Panc1 (cell line): ENCODE data around the gene EXT2.

Experiments
- CTCF ChIP-seq: fragments of 450-650 bp; IDR thresholded peaks from 2 replicates; pipeline ENCODE4 v1.5.1; 2017; ENCODE audit warnings: mild to moderate bottlenecking
- POLR2AphosphoS5 ChIP-seq: IDR thresholded peaks from 2 replicates; pipeline ENCODE4 v1.6.1; 2012; ENCODE audit warnings: mild to moderate bottlenecking, low read depth, low read length, moderate library complexity
- REST ChIP-seq, 2 experiments: IDR thresholded peaks; 2 replicates each; pipeline ENCODE4 v1.6.1; 2011 to 2012; ENCODE audit warnings: low read depth in 2 of 2, control low read depth in 1 of 2, low read length in 1 of 2, mild to moderate bottlenecking in 1 of 2, moderate library complexity in 1 of 2; ENCODE audit not compliant: insufficient read depth in 1 of 2

- TF ChIP-seq CTCF (no peak), POLR2AphosphoS5 (no peak), REST (IDR thresholded peaks at IDR 0.05; ENCODE audit: insufficient read depth in 1 of 2, low read depth in 2 of 2, low read length in 1 of 2) (no peak)
These were observed 79.4 kb downstream of the EXT2 start for GRCh38 chr11:44174842-44175241.
